Upper lobe of left lung (tissue), 6 donors: Measurements from ENCODE around the gene ARX. TPM values are rescaled to one million over a fixed set of nuclear protein-coding genes. Genes with fewer than 3 reads are reported as not detected.

ENCODE experiments used
- ATAC-seq, 2 donors: fragments of 200-7000 bp; cut with Tn5 transposase; one replicate each; pipeline ENCODE4 v1.9.1; 2022; ENCODE audit warnings: mild to moderate bottlenecking in 2 of 2, moderate library complexity in 2 of 2; ENCODE audit not compliant: low FRiP score in 2 of 2
- DNase-seq, 2 donors: peaks; one replicate each; pipeline ENCODE4 v3.0.0-alpha.2; 2019 to 2020
- H3K27ac ChIP-seq, 4 donors: fragments of 200-600 bp; sonication (generic); one replicate each; pipeline ENCODE4 v1.5.1; 2016 to 2019
- H3K27me3 ChIP-seq, 4 donors: fragments of 200-600 bp; sonication (generic); one replicate each; pipeline ENCODE4 v1.5.1; 2017 to 2019
- H3K36me3 ChIP-seq, 4 donors: fragments of 200-600 bp; sonication (generic); one replicate each; pipeline ENCODE4 v1.5.1; 2016 to 2019
- H3K4me1 ChIP-seq, 4 donors: fragments of 200-600 bp; sonication (generic); one replicate each; pipeline ENCODE4 v1.5.1; 2018 to 2019
- H3K4me3 ChIP-seq, 4 donors: fragments of 200-600 bp; sonication (generic); one replicate each; pipeline ENCODE4 v1.5.1; 2017 to 2019; ENCODE audit warnings: mild to moderate bottlenecking in 2 of 4, moderate library complexity in 1 of 4
- H3K9me3 ChIP-seq, 4 donors: fragments of 200-600 bp; sonication (generic); one replicate each; pipeline ENCODE4 v1.5.1; 2018 to 2019
- EP300 ChIP-seq, 4 donors: sonication (generic); formaldehyde crosslinking; IDR thresholded peaks; one replicate each; pipeline ENCODE4 v1.5.1; 2017; ENCODE audit warnings: antibody characterized with exemption in 4 of 4, control low read depth in 2 of 4
- POLR2A ChIP-seq, 4 donors: fragments of 450-650 bp; IDR thresholded peaks; one replicate each; pipeline ENCODE4 v1.5.1; 2016 to 2017; ENCODE audit warnings: antibody characterized with exemption in 4 of 4, mild to moderate bottlenecking in 2 of 4
- POLR2AphosphoS5 ChIP-seq, 2 donors: sonication (generic); formaldehyde crosslinking; IDR thresholded peaks; one replicate each; pipeline ENCODE4 v1.5.1; 2017; ENCODE audit warnings: antibody characterized with exemption in 2 of 2
- WGBS, 2 donors: methylation state at CpG; one replicate each; pipeline ENCODE4 v1.1.5; 2017 to 2018; 5-methylcytosine and 5-hydroxymethylcytosine counted together
- total RNA-seq, 6 donors: library from RNA; depleted of rRNA in 4 of 6; stranded (reverse); fragments of >200 nt in 4 of 6; gene quantifications; one replicate each; pipeline versions ENCODE4 v1.1.0 to v1.2.1, GENCODE V29; 2016 to 2021
- TF ChIP-seq, protein P1 (sequence below), 6 experiments: fragments of 450-650 bp in 4 of 6; fragments of 200-600 bp in 2 of 6; sonication (generic) in 2 of 6; IDR thresholded peaks; one replicate each; pipeline ENCODE4 v1.5.1; 2016 to 2019; ENCODE audit warnings: antibody characterized with exemption in 6 of 6
- donor health status: DM: no; HTN: no; CAD: no; lungs with moderate emphysema.
- donor health status: DM: no; HTN: yes; CAD: no; lungs with severe emphysema.

ARX gene
- total RNA-seq, 6 donors from 2014 or later, result 0.39 to 0.46 (median 0.44) TPM; not detected in 3

DNA sequence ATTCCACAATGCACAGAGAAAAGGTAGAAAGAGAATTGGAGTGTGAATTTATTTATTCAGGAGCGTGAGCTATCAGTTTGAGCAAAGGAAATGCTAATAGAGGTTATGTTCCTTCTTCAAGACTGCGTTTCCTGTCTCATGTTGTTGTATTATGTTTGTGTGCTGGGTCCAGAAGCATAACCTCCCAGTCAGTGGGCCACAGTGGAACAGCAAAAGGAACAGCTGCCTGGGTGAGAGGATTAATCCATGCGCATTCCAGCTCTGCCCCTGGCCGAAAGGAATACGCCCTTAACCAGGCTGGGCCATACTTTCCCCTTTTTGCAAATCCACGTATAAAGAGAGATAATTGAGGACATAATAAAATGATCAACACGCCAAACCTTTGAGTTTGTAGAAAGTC, 32.4 kb upstream of the ARX start:
- Histone ChIP-seq H3K4me1 (no peaks in the 10 kb centered on the region), H3K9me3 (no peaks in the 10 kb centered on the region), H3K27me3 (no peaks in the 10 kb centered on the region), H3K36me3 (no peaks in the 10 kb centered on the region), H3K4me3 (no peak overlapping the region), H3K27ac (no peak overlapping the region)
- ATAC-seq (no peak), DNase-seq (no peak)
- WGBS, 2 donors, result 70 to 77% methylated on average over 7 of the region's 7 CpGs
- TF ChIP-seq POLR2AphosphoS5 (IDR thresholded peaks at IDR 0.05) (no peak), EP300 (IDR thresholded peaks at IDR 0.05) (no peak), POLR2A (IDR thresholded peaks at IDR 0.05) (no peak)
- TF ChIP-seq, protein P1, sequence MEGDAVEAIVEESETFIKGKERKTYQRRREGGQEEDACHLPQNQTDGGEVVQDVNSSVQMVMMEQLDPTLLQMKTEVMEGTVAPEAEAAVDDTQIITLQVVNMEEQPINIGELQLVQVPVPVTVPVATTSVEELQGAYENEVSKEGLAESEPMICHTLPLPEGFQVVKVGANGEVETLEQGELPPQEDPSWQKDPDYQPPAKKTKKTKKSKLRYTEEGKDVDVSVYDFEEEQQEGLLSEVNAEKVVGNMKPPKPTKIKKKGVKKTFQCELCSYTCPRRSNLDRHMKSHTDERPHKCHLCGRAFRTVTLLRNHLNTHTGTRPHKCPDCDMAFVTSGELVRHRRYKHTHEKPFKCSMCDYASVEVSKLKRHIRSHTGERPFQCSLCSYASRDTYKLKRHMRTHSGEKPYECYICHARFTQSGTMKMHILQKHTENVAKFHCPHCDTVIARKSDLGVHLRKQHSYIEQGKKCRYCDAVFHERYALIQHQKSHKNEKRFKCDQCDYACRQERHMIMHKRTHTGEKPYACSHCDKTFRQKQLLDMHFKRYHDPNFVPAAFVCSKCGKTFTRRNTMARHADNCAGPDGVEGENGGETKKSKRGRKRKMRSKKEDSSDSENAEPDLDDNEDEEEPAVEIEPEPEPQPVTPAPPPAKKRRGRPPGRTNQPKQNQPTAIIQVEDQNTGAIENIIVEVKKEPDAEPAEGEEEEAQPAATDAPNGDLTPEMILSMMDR (IDR thresholded peaks at IDR 0.05), result no peak

DNA sequence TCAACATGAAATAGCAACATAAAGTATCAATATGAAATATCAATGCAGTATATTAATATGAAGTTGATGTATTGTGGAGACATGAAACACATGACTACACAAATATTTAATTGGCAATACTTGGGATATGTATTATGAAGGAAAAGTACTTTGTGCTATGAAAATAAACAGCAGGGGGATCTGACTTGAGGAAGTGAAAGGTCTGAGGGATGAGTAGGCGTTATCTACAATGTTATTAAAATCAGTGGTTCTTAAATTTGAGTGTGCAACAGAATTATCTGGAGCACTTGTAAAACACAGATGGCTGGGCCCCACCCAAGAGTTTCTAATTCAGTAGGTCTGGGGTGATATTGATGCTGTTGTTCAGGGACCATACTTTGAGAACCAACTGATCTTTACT, 27.4 kb upstream of the ARX start:
- no peak overlapping the region for H3K27ac ChIP-seq
- no peak for ATAC-seq
- H3K4me3 ChIP-seq, result no peak overlapping the region
- H3K9me3 ChIP-seq, result no peaks in the 10 kb centered on the region
- H3K27me3 ChIP-seq, result no peaks in the 10 kb centered on the region
- no peak for TF ChIP-seq POLR2AphosphoS5 (IDR thresholded peaks at IDR 0.05)
- TF ChIP-seq, protein P1 (IDR thresholded peaks at IDR 0.05), result no peak
- no peaks in the 10 kb centered on the region for H3K36me3 ChIP-seq
- 71 to 78% methylated on average over 1 of the region's 1 CpG for WGBS, 2 donors
- H3K4me1 ChIP-seq, result no peaks in the 10 kb centered on the region
- DNase-seq, result no peak

DNA sequence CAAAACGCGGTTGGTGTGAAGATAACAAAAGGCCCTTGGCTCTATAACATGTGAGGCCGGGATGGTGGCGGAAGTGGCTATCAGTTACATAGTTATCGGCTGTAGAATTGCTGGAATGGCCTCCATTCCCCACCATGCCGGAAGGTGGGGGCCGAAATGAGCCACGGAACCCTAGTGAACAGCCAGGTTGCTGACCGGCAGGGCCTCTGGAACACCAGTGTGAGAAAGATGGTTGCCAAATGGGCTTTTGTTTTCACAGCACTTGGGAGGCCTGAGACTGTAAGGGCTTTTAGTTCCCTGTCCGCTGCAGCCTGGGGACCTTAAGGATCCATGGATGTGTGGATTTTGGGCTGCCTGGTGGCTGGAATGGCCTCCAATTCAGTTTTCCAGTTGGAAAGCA, 23.3 kb upstream of the ARX start:
- 84 to 86% methylated on average over 9 to 10 of the region's 10 CpGs for WGBS, 2 donors
- ATAC-seq, result no peak

DNA sequence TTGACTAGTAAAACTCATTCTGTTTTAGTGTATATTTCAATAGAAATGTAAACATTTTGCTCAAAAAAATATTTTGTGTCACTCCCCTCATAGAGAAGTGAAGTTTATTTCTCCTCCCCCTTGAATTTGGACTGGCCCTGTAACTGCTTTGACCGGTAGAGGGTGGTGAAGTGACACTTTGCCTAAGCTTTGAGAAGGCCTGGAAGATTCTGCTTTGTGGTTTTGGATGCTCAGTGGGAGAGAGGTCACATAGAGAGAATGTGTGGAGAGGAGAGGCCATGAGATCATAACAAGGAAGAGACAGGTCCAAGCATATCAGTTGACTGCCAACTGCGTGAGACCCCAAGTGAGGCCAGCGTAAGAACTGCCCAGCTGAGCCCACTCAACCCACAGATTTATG, 19.1 kb upstream of the ARX start:
- no peaks in the 10 kb centered on the region for H3K4me1 ChIP-seq
- WGBS, 2 donors, result 80 to 85% methylated on average over 2 to 3 of the region's 3 CpGs
- H3K9me3 ChIP-seq, result no peaks in the 10 kb centered on the region
- no peak overlapping the region for H3K27ac ChIP-seq
- ATAC-seq (no peak), DNase-seq (no peak)
- H3K36me3 ChIP-seq, result no peaks in the 10 kb centered on the region
- H3K4me3 ChIP-seq, result no peak overlapping the region
- TF ChIP-seq POLR2AphosphoS5 (IDR thresholded peaks at IDR 0.05), result no peak
- TF ChIP-seq, protein P1 (IDR thresholded peaks at IDR 0.05), result no peak
- no peak for TF ChIP-seq EP300 (IDR thresholded peaks at IDR 0.05)
- no peak for TF ChIP-seq POLR2A (IDR thresholded peaks at IDR 0.05)
- H3K27me3 ChIP-seq, result no peaks in the 10 kb centered on the region

More for the DNA sequence above, 23.3 kb upstream of the ARX start:
- H3K36me3 ChIP-seq, result no peaks in the 10 kb centered on the region
- H3K9me3 ChIP-seq, result no peaks in the 10 kb centered on the region
- DNase-seq, result no peak
- no peaks in the 10 kb centered on the region for H3K27me3 ChIP-seq
- no peaks in the 10 kb centered on the region for H3K4me1 ChIP-seq
- TF ChIP-seq POLR2AphosphoS5 (IDR thresholded peaks at IDR 0.05) (no peak), EP300 (IDR thresholded peaks at IDR 0.05) (no peak), POLR2A (IDR thresholded peaks at IDR 0.05) (no peak)
- TF ChIP-seq, protein P1 (IDR thresholded peaks at IDR 0.05), result no peak
- H3K27ac ChIP-seq, result no peak overlapping the region
- H3K4me3 ChIP-seq, result no peak overlapping the region

DNA sequence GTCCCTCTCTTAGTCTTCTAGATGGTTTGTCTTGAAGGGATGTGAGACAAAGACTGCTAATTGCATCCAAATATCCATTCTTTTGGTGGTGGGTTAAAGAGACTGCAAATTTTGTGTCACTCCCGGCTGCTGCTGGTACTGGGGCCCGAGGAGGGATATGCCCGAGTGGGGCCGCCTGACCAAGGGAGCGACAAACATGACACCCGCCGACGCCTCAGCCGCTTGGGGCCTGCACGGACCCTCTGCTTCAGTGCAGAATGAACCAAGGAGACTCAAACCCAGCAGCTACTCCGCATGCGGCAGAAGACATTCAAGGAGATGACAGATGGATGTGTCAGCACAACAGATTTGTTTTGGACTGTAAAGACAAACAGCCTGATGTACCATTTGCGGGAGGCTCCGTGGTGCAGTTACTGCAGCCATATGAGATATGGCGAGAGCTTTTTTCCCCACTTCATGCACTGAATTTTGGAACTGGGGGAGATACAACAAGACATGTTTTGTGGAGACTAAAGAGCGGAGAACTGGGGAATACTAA, 13.6 kb upstream of the ARX start:
- H3K27me3 ChIP-seq, result peaks cover 0 to 5% (median 0%) of the 10 kb centered on the region in 4 donors
- TF ChIP-seq POLR2A (IDR thresholded peaks at IDR 0.05) (no peak), EP300 (IDR thresholded peaks at IDR 0.05) (no peak), POLR2AphosphoS5 (IDR thresholded peaks at IDR 0.05) (no peak)
- TF ChIP-seq, protein P1 (IDR thresholded peaks at IDR 0.05), result no peak
- no peaks in the 10 kb centered on the region for H3K4me1 ChIP-seq
- no peak overlapping the region for H3K4me3 ChIP-seq
- DNase-seq, result no peak
- 82 to 91% methylated on average over 4 to 16 of the region's 16 CpGs for whole genome bisulfite sequencing, 2 donors
- no peaks in the 10 kb centered on the region for H3K9me3 ChIP-seq
- no peak overlapping the region for H3K27ac ChIP-seq
- H3K36me3 ChIP-seq, result no peaks in the 10 kb centered on the region
- ATAC-seq, result no peak
